ENCODE data around the gene LRCOL1.

The LRCOL1 gene

GRCh38 chr12:132633398-132633797, 23.0 kb upstream of the LRCOL1 start:
- TF ChIP-seq TAF1 (IDR thresholded peaks at IDR 0.05; ENCODE audit: borderline replicate concordance, low read depth, low read length) (no peak), POLR2A (IDR thresholded peaks at IDR 0.05; ENCODE audit: low read depth, low read length) (no peak), POLR2AphosphoS5 (IDR thresholded peaks at IDR 0.05; ENCODE audit: low read depth, low read length) (no peak)

GRCh38 chr12:132632521-132633228, 22.3 kb upstream of the LRCOL1 start:
- FAIRE-seq (no peak), DNase-seq (ENCODE audit: insufficient read length) (no peak)
- TF ChIP-seq TAF1 (IDR thresholded peaks at IDR 0.05; ENCODE audit: borderline replicate concordance, low read depth, low read length) (no peak), POLR2AphosphoS5 (IDR thresholded peaks at IDR 0.05; ENCODE audit: low read depth, low read length) (no peak)

More at GRCh38 chr12:132633398-132633797, 23.0 kb upstream of the LRCOL1 start:
- DNase-seq (ENCODE audit: insufficient read length) (no peak), FAIRE-seq (no peak)

GRCh38 chr12:132631666-132632065, 21.3 kb upstream of the LRCOL1 start:
- FAIRE-seq (no peak), DNase-seq (ENCODE audit: insufficient read length) (no peak)
- no peak for TF ChIP-seq POLR2AphosphoS5 (IDR thresholded peaks at IDR 0.05; ENCODE audit: low read depth, low read length)
- TF ChIP-seq TAF1 (IDR thresholded peaks at IDR 0.05; ENCODE audit: borderline replicate concordance, low read depth, low read length) = no peak
- TF ChIP-seq POLR2A (IDR thresholded peaks at IDR 0.05; ENCODE audit: low read depth, low read length) = no peak

- TF ChIP-seq POLR2AphosphoS5 (IDR thresholded peaks at IDR 0.05; ENCODE audit: low read depth, low read length) = no peak
- no peak for TF ChIP-seq TAF1 (IDR thresholded peaks at IDR 0.05; ENCODE audit: borderline replicate concordance, low read depth, low read length)
- no peak for TF ChIP-seq POLR2A (IDR thresholded peaks at IDR 0.05; ENCODE audit: low read depth, low read length)
- DNase-seq (ENCODE audit: insufficient read length) = no peak
- FAIRE-seq = no peak
Measured at GRCh38 chr12:132630672-132631071, 20.3 kb upstream of the LRCOL1 start.

- DNase-seq (ENCODE audit: insufficient read length) (no peak), FAIRE-seq (no peak)
- TF ChIP-seq POLR2A (IDR thresholded peaks at IDR 0.05; ENCODE audit: low read depth, low read length) (no peak), POLR2AphosphoS5 (IDR thresholded peaks at IDR 0.05; ENCODE audit: low read depth, low read length) (no peak), TAF1 (IDR thresholded peaks at IDR 0.05; ENCODE audit: borderline replicate concordance, low read depth, low read length) (no peak)
Measured at GRCh38 chr12:132629330-132629729, 18.9 kb upstream of the LRCOL1 start.

- FAIRE-seq (no peak), DNase-seq (ENCODE audit: insufficient read length) (no peak)
- no peak for TF ChIP-seq TAF1 (IDR thresholded peaks at IDR 0.05; ENCODE audit: borderline replicate concordance, low read depth, low read length)
- TF ChIP-seq POLR2A (IDR thresholded peaks at IDR 0.05; ENCODE audit: low read depth, low read length) = no peak
- TF ChIP-seq POLR2AphosphoS5 (IDR thresholded peaks at IDR 0.05; ENCODE audit: low read depth, low read length) = no peak
Measured at GRCh38 chr12:132625731-132626430, 15.5 kb upstream of the LRCOL1 start.

- FAIRE-seq (no peak), DNase-seq (ENCODE audit: insufficient read length) (no peak)
- TF ChIP-seq POLR2AphosphoS5 (IDR thresholded peaks at IDR 0.05; ENCODE audit: low read depth, low read length) (no peak), TAF1 (IDR thresholded peaks at IDR 0.05; ENCODE audit: borderline replicate concordance, low read depth, low read length) (no peak), POLR2A (IDR thresholded peaks at IDR 0.05; ENCODE audit: low read depth, low read length) (no peak)
Measured at GRCh38 chr12:132624910-132625630, 14.7 kb upstream of the LRCOL1 start.

GRCh38 chr12:132624186-132624855, 13.9 kb upstream of the LRCOL1 start:
- DNase-seq (ENCODE audit: insufficient read length) = no peak

GRCh38 chr12:132623072-132623869, 12.9 kb upstream of the LRCOL1 start:
- FAIRE-seq = no peak
- TF ChIP-seq POLR2A (IDR thresholded peaks at IDR 0.05; ENCODE audit: low read depth, low read length) (no peak), POLR2AphosphoS5 (IDR thresholded peaks at IDR 0.05; ENCODE audit: low read depth, low read length) (no peak), TAF1 (IDR thresholded peaks at IDR 0.05; ENCODE audit: borderline replicate concordance, low read depth, low read length) (no peak)
- DNase-seq (ENCODE audit: insufficient read length) = no peak

More at GRCh38 chr12:132624186-132624855, 13.9 kb upstream of the LRCOL1 start:
- no peak for FAIRE-seq
- TF ChIP-seq POLR2A (IDR thresholded peaks at IDR 0.05; ENCODE audit: low read depth, low read length) (no peak), TAF1 (IDR thresholded peaks at IDR 0.05; ENCODE audit: borderline replicate concordance, low read depth, low read length) (no peak), POLR2AphosphoS5 (IDR thresholded peaks at IDR 0.05; ENCODE audit: low read depth, low read length) (no peak)

- DNase-seq (ENCODE audit: insufficient read length) (no peak), FAIRE-seq (no peak)
- TF ChIP-seq POLR2A (IDR thresholded peaks at IDR 0.05; ENCODE audit: low read depth, low read length) (no peak), POLR2AphosphoS5 (IDR thresholded peaks at IDR 0.05; ENCODE audit: low read depth, low read length) (0 out of 2 replicates have a peak, but pooled peaks have one; percentile 7), TAF1 (IDR thresholded peaks at IDR 0.05; ENCODE audit: borderline replicate concordance, low read depth, low read length) (no peak)
Measured at GRCh38 chr12:132622437-132623071, 12.2 kb upstream of the LRCOL1 start.
